ENCODE results near the gene DNMT1.

DNA sequence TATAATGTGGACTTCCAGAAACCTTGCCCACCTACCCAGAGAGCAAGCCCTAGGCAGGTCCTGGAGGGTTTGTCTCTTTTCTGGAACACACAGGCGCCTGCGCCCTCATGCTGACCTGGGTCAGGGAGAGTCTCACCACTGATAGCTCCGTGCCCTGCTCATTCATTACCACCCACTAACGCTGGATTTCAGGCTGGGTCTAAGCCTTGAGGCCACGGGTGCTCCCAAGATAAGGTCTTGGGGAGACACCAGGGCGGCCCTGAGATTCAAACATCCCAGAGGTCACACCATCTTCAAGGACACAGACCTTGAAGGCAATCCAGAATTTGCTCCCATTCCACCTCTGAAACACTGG lies 31.2 kb upstream of the DNMT1 start:
- TF ChIP-seq GATA2 (IDR thresholded peaks at IDR 0.05; ENCODE audit: low read depth, low read length) (no peak), GATA3 (IDR thresholded peaks at IDR 0.05; ENCODE audit: low read depth, low read length) (no peak)
